Ishikawa (cell line): ENCODE results near the gene ZNF444.

Experiments
- EGR1 ChIP-seq: IDR thresholded peaks from 2 replicates; pipeline ENCODE4 v1.6.1; 2012
- EP300 ChIP-seq: IDR thresholded peaks from 2 replicates; pipeline ENCODE4 v1.6.1; 2012; ENCODE audit warnings: borderline replicate concordance
- NFIC ChIP-seq: IDR thresholded peaks from 2 replicates; pipeline ENCODE4 v1.6.1; 2012
- YY1 ChIP-seq: IDR thresholded peaks from 2 replicates; pipeline ENCODE4 v1.6.1; 2012; ENCODE audit warnings: low read depth

GRCh38 chr19:56115490-56115889 lies 25.6 kb upstream of the ZNF444 start:
- TF ChIP-seq YY1 = no peak
- TF ChIP-seq EGR1 = no peak
- no peak for TF ChIP-seq EP300
- no peak for TF ChIP-seq NFIC
